SH-SY5Y (cell line): ENCODE data around the gene TEAD3.

ENCODE experiments used
- GATA2 ChIP-seq: IDR thresholded peaks from 2 replicates; pipeline ENCODE4 v1.6.1; 2011; ENCODE audit warnings: mild to moderate bottlenecking, low read depth, low read length
- GATA3 ChIP-seq: IDR thresholded peaks from 2 replicates; pipeline ENCODE4 v1.6.1; 2011; ENCODE audit warnings: low read depth, mild to moderate bottlenecking, low read length, moderate library complexity

TEAD3 gene

DNA sequence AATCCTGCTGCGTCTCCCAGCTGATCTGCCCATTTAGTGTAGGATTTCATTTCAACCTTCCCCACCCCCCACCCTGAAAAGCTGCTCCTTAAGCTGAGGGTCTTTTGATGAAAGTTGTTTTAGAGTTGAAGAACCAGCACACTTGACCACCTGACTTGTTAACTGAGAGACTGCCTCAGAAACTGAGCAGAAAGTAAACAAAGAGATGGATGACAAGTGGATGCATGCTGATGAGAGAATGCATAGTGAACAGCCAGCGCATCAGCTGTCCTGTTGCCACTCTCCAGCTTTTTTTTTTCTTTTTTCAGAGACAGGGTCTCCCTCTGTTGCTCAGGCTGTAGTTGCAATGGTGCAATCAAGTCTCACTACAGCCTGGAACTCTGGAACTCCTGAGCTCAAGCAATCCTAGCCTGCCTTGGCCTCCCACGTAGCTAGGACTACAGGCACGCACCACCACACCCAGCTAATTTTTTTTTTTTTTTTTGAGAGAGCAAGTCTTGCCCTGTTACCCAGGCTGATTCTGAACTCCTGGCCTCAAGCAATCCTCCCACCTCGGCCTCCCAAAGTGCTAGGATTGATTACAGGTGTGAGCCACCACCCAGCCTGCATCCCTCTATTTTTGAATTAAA, 19.2 kb downstream of the TEAD3 start:
- TF ChIP-seq GATA2 = no peak
- TF ChIP-seq GATA3 = no peak

DNA sequence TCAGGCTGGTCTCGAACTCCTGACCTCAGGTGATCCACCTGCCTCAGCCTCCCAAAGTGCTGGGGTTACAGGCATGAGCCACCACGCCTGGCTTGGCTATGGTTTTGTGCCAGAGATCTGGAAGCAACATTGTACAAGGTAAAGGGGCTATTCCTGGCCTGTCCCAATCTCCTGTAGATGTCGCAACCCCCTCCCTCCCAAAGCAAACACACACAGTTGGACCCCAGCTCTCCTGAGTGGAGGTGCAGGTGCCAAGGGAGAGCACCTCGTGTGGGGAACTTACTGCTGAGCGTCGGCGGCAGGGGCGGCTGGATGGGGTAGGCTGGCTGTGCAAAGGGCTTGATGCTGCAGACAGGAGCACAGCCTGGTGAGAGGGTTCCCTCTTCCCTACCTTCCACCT, 19.9 kb downstream of the TEAD3 start:
- TF ChIP-seq GATA2 (no peak), GATA3 (no peak)

DNA sequence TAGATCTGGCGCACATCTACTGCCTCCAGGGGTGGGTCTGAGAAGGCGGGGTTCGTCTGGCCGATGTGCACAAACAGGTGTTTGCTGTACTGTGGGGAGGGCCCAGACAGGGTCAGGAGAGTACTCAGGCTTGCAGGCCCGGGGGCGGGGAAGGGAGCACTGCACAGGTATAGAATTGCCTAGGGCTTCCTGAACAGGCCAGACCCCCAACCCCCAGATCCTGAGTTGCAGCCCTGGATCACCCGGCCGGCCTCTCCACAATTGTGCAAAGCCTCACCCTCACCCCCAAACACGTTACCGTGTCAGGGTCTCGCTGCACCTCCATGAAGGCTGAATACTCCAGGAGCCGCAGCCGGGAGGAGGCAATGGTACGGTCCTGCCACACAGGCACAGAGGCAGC, 20.9 kb downstream of the TEAD3 start:
- no peak for TF ChIP-seq GATA3
- TF ChIP-seq GATA2 = no peak

DNA sequence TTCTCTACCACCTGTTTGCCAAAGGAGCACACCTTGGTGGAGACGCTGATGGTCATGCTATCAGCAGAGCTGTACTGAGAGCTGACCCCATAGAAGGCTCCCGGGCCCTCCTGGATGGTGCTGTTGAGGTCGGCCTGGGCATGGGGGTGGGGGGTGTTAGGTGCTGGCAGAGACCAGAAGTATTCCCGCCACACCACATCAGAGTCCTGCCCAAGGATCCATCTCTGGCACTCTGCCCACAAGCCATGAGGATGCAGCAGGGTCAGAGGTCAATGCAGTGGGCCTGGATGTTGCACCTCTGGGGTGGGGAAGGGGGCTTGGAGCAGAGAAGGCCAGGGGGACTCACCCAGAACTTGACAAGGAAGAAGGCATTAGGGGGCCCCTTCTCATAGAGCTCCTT, 21.3 kb downstream of the TEAD3 start:
- TF ChIP-seq GATA3 (no peak), GATA2 (no peak)

DNA sequence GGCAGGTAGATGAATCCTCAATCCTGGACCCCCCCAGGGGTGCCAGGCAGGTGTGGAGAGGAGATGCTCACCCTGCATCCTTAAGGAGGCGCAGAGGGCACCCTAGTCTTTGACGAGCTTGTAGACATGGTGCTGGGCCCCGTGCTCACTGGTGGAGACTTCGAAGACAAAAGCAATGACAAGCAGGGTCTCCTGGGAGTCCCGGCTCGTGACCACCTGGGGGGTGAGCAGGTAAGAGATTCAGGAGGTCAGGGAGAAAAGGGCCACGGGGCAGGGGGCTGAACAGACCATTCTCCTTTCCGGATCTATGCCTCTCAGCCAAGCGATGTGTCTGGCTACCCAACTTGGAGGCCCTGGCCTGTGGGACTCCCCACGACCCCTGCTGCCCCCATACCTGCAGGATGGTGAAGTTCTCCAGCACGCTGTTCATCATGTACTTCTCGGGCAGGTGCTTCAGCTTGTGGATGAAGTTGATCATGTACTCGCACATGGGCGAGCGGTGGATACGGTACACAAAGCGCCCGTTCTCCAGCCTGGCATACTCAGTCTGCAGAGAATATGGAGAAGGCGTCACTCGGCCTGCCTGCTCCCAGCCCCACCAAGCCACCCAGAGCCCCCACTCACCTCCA, 21.8 kb downstream of the TEAD3 start:
- no peak for TF ChIP-seq GATA2
- TF ChIP-seq GATA3 = no peak

DNA sequence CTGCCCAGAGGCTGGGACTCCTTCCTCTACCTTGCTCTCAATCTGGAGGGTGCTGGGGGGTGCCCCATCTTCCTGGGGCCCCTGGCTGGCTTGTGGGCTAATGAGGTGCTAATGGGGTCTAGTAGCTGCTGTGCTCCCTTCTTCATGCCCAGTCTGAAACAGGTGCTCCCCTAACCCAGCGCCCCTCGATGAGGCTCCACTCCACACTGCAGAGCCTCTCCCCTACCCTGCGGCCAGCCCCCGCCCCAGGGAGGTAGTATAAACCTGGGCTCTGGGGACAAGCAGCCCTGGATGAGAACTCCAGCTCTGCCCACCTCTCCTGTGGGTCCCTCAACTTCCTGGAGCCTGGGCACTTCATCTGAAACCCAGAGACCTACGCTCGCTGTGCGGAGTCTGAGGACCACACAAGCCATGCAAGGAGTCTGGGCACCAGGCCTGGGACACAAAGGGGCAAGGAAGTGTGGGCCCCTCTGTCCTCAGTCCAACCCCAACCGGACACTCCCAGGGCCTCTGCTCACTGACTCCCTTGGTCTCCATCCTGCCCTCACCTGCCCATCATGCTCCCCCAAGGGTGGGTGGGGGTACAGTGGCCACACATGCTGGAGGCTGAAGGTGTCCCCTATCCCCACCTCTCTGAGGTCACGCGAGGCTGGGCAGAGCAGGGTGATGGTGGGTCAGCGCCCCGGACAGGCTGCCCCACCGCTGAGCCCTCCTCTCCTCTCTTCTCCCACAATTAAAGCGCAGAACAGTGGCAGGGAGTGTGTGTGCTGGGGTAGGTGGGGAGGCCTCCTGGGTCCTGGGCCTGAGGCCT, 22.5 kb downstream of the TEAD3 start:
- no peak for TF ChIP-seq GATA3
- TF ChIP-seq GATA2 = no peak

DNA sequence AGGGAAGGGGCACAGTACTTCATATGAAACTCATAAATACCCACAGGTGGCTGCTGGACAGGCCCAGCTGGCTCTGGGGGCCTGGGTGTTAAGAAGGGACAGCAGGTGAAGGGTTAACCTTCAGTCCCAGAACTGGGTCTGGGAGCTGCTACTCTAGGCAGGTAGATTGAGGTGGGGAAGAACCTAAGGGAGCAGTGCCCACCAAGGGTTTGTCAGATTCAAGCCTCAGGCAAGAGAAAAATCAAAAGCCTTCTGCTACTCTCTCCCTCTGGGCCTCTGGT, 23.1 kb downstream of the TEAD3 start:
- TF ChIP-seq GATA2 (no peak), GATA3 (no peak)

DNA sequence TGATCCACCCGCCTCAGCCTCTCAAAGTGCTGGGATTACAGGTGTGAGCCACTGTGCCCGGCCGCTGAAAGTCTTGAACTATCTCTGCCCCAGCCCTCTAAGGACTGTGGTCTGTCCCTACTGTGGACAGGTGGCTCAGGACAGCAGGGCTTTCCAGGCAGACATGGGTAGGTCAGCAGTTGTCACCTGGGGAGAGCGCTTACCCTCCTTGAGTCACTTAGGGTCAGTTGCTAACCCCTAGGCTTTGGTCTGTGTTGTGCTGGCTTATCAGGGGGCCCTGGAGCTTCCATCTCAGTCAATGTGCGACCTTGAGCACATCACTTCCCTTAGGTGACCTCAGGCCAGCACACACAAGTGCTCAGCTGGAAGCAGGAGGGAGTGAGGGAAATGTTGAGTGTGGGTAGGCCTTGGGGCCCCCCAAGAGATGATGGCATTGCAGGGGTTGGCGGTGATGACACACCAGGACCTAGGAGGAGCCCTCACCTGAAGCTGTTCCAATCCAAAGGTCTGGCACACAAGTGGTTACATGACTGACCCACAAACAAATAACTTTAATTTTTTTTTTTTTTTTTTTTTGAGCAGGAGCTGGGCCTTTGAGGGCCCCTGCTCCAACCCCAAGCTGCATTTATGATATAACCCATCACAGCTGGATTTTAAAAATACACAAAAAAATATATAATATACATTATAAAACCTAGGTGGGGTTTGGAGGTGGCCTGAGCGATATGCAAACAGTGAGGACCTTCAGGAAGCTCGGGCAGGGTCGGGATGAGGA, 23.6 kb downstream of the TEAD3 start:
- TF ChIP-seq GATA3 = no peak
- TF ChIP-seq GATA2 = no peak

DNA sequence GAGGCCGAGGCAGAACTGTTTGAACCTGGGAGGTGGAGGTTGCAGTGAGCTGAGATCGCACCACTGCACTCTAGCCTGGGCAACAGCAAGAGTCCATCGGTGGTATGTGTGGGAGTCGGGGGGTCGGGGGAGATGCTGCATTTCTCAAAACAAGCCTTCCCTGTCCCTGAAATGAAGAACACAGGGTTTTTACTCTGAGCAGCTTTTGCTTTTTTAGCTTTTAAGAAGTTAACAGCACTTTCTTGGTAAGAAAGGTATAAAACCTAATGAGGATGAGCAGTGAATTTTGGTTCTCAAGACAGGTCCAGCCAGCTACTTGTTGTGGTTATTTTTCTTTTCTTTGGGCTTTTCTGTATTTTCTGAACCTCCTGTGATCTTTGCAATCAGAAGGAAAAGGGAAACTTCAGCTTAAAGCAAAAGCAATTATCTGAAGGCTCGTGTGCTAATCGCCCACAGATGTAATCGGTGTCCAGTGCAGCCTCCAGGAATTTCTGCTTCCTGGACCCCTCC, 25.0 kb downstream of the TEAD3 start:
- TF ChIP-seq GATA3 = no peak
- no peak for TF ChIP-seq GATA2

DNA sequence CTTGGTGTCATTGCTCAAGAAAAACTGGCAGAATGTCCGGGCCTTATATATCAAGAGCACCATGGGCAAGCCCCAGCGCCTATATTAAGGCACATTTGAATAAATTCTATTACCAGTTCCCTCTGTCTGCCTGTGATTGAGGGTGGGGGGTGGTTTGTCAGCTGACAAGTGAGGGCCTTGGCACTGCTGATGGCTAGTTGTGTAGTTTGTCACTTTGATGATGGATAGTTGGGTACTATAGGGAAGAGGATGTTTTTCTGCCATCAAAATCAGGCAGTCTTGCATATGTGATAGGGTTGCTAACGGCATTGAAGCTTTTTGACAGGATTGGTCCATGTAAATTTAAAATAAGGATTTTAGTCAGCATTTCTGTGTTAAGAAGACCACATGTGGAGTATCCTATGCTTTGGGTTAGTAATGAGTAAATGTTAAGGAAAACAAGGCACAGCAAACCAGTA, 26.2 kb downstream of the TEAD3 start:
- no peak for TF ChIP-seq GATA3
- no peak for TF ChIP-seq GATA2

DNA sequence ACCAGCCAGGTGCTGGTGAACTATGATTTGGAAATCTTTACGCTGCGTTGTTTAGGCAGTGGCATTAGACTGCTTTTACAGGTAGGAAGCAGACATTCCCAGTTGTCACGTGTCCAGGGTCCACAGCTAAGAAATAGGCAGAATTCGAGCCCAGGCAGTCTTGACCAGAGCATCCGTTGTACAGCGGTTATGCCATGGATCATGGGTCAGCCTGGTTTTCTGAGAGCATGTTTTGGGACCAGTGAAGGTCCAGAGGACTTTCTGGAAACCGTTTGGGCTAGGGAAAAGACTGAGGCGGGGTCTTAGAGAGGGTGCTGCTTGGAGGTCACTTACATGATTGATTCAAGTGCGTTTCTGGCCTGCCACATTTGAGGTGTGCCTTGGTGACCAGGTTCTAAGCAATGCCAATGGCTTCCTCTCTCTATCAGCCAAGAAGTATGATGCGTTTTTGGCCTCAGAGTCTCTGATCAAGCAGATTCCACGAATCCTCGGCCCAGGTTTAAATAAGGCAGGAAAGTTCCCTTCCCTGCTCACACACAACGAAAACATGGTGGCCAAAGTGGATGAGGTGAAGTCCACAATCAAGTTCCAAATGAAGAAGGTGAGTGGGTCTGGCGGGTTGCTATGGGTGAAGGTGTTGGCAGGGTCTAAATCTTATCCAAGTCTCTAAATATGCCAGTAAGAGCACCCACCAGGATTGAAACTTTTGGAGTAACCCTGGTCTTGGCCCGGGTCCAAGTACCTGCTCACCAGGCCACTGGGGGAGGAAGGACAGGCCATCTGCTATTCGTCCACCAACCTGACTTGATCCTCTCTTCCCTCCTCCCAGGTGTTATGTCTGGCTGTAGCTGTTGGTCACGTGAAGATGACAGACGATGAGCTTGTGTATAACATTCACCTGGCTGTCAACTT, 26.9 kb downstream of the TEAD3 start:
- TF ChIP-seq GATA2 = no peak
- no peak for TF ChIP-seq GATA3

DNA sequence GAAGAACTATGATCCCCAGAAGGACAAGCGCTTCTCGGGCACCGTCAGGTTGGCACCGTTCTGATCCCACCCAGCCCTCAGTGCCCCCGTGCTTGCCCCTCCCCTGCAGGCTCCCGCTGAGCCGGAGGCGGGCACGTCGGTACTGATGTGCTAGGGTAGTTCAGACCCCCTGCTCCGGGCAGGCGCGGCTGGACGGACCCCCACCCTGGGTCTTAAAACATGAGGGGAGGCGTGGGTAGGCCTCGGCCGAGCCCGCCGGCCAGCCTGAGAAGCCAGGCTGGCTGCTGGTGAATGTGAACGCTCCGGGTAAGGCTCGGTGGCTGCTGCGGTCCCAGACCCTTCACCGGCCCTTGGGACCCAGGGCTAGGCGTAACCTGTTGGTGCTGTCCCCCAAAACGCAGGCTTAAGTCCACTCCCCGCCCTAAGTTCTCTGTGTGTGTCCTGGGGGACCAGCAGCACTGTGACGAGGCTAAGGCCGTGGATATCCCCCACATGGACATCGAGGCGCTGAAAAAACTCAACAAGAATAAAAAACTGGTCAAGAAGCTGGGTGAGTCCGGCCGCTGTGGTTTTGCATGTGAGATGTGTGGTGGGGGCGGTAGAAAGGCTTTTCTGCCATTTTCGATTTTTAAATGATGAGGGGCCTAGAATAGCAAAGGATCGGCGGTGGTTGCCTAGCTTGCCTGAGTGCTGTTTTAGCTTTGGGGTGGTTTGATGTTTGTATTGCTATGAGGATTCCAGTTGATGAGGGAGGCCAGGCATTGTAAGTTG, 27.7 kb downstream of the TEAD3 start:
- TF ChIP-seq GATA2 (no peak), GATA3 (no peak)

DNA sequence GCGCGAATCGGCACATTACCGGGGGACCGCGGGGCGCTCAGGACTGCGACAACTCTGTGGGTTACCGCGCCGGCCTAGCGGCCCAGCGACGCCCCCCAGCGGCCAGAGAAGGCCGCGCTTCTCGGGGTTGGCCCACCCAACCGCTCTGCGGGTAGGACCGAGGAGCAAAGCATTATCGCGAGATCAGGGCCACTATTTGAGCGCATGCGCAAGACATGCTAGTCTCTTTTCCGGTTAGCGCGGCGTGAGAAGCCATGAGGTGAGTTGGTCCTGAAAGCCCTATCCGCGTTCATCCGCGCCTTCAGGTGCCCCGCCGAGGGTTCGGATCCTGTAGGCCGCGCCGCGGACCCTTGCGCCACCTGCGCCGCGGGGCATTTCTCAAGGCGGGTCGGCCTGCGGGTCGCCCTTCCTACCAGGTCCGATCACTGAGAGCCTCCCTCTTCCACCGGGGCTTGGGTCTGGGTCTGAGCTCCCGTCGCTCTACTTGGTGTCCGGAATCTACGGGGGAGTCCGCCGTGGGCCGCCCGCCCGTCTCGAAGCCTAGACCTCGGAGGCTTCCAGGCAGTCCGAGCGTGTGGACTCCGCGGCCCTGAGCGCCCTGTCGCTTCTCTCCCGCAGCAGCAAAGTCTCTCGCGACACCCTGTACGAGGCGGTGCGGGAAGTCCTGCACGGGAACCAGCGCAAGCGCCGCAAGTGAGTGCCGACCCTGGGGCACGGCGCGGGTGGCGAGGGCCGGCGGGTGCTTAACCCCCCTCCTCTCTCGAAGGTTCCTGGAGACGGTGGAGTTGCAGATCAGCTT, 28.5 kb downstream of the TEAD3 start, which contains the start of gene RPL10A:
Gene RPL10A, plus strand, starts transcription at position 221 of the 799 bp plus-strand sequence. Its CDS starts 34 bp downstream, at position 255.
- TF ChIP-seq GATA3 = no peak
- TF ChIP-seq GATA2 = peak; percentile 84

DNA sequence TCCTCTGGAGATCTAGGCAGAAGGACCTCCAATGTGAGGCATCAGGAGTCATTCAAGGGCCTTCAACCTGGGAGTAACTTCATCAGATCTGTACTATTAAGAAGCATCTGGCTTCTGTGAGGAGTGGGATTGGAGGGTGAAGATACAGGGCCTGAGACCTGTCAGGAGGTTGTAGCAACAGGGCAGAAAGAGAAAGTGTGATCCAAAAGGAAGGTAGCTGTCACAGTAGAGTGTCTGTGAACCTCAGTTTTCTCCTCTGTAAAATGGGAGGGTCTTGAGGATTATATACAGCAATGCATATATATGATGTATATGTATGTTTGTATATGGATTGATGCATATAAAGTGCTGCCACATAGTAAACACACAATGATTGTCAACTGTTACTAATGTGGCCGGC, 31.2 kb downstream of the TEAD3 start:
- TF ChIP-seq GATA2 (no peak), GATA3 (no peak)
